Endothelial cell (in vitro differentiated cells): Measurements from ENCODE around the gene FN3KRP. TPM values are rescaled to one million over a fixed set of nuclear protein-coding genes. Genes with fewer than 3 reads are reported as not detected.

Experiments
- DNase-seq: peaks from one replicate; pipeline ENCODE4 v3.0.0; 2021; ENCODE audit warnings: low spot score
- H3K27ac Mint-ChIP-seq: one replicate; pipeline ENCODE4 v1.8.0; 2021; ENCODE audit warnings: mixed read lengths, inconsistent platforms; ENCODE audit not compliant: unreplicated experiment
- H3K27me3 Mint-ChIP-seq: one replicate; pipeline ENCODE4 v1.8.0; 2021; ENCODE audit warnings: mild to moderate bottlenecking, moderate library complexity, mixed read lengths, inconsistent platforms; ENCODE audit not compliant: unreplicated experiment
- H3K36me3 Mint-ChIP-seq: one replicate; pipeline ENCODE4 v1.8.0; 2021; ENCODE audit warnings: mild to moderate bottlenecking, low read depth, mixed read lengths, inconsistent platforms; ENCODE audit not compliant: unreplicated experiment
- H3K4me1 Mint-ChIP-seq: one replicate; pipeline ENCODE4 v1.8.0; 2021; ENCODE audit warnings: mild to moderate bottlenecking, mixed read lengths, inconsistent platforms; ENCODE audit not compliant: unreplicated experiment
- H3K4me3 Mint-ChIP-seq: one replicate; pipeline ENCODE4 v1.8.0; 2021; ENCODE audit warnings: mild to moderate bottlenecking, mixed read lengths, inconsistent platforms; ENCODE audit not compliant: unreplicated experiment
- H3K9me3 Mint-ChIP-seq: one replicate; pipeline ENCODE4 v1.8.0; 2021; ENCODE audit warnings: mixed read lengths, inconsistent platforms; ENCODE audit not compliant: unreplicated experiment
- total RNA-seq: library from RNA; stranded (reverse); fragmentation: NEBNext Ultra II Directional; extraction: Animal tissue kit (Norgen Biotek cat#: 25700); gene quantifications from one replicate; pipeline ENCODE4 v1.2.1, GENCODE V29; 2021; ENCODE audit not compliant: unreplicated experiment
- TF ChIP-seq, protein P1 (sequence below): fragments of 200-600 bp; sonication (generic); IDR thresholded peaks from one replicate; pipeline ENCODE4 v1.5.0; 2021; ENCODE audit warnings: antibody characterized with exemption; ENCODE audit not compliant: unreplicated experiment

Gene FN3KRP
- total RNA-seq, 1 donor from 2014 or later = 27.9 TPM

- Mint-ChIP-seq H3K9me3 (no peaks in the 10 kb centered on the region), H3K36me3 (no peaks in the 10 kb centered on the region), H3K27me3 (peaks cover 8% of the 10 kb centered on the region), H3K4me3 (peak overlapping the region; percentile 84), H3K4me1 (peaks cover 4% of the 10 kb centered on the region), H3K27ac (no peak overlapping the region)
- DNase-seq = no peak
- TF ChIP-seq, protein P1, sequence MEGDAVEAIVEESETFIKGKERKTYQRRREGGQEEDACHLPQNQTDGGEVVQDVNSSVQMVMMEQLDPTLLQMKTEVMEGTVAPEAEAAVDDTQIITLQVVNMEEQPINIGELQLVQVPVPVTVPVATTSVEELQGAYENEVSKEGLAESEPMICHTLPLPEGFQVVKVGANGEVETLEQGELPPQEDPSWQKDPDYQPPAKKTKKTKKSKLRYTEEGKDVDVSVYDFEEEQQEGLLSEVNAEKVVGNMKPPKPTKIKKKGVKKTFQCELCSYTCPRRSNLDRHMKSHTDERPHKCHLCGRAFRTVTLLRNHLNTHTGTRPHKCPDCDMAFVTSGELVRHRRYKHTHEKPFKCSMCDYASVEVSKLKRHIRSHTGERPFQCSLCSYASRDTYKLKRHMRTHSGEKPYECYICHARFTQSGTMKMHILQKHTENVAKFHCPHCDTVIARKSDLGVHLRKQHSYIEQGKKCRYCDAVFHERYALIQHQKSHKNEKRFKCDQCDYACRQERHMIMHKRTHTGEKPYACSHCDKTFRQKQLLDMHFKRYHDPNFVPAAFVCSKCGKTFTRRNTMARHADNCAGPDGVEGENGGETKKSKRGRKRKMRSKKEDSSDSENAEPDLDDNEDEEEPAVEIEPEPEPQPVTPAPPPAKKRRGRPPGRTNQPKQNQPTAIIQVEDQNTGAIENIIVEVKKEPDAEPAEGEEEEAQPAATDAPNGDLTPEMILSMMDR = no peak
These were observed 33.9 kb downstream of the FN3KRP start for GRCh38 chr17:82750241-82750908.

GRCh38 chr17:82751171-82751570 lies 34.7 kb downstream of the FN3KRP start:
- Mint-ChIP-seq H3K9me3 (no peaks in the 10 kb centered on the region), H3K27ac (no peak overlapping the region), H3K27me3 (peaks cover 11% of the 10 kb centered on the region), H3K36me3 (no peaks in the 10 kb centered on the region), H3K4me3 (no peak overlapping the region), H3K4me1 (peaks cover 4% of the 10 kb centered on the region)
- TF ChIP-seq, protein P1 = no peak
- no peak for DNase-seq

DNA sequence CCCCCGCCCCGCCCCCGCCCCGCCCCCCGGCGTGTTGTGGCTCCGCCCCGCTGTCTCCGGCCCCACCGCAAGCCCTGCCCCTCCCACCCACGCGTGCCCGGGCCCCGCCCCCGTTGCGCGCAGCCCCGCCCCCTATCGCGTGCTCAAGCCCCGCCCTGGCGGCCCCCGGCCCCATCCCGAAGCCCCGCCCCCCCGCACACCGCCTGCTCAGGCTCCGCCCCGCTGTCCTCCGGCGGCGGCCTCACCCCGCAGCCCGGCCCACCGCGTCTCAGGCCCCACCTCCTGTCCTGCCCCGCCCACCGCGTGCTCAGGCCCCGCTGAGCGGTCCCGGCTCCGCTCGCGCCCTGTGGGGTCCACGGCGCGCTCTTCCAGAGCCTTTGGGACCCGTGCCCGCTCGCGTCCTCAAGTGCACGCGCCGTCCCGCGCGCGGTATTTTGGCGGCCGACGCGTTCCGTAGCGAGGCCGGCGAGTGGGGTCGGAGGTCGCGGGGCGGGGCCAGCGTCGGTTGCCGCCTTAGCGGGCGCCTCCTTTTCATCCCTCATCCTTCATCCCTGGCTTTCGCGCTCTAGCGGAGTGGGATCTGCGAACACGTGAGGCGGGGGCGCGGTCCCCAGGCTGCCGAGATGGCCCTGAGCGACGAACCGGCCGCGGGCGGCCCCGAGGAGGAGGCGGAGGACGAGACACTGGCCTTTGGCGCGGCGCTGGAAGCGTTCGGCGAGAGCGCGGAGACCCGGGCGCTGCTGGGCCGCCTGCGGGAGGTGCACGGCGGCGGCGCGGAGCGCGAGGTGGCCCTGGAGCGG lies 35.3 kb downstream of the FN3KRP start, which contains the start of gene TBCD:
Gene TBCD (plus strand): TSS at position 495 of the 800 bp plus-strand sequence. CDS start 129 bp downstream, at position 624.
- DNase-seq = peak; percentile 92
- Mint-ChIP-seq H3K27ac (no peak within 1 kb of the TSS), H3K4me1 (peaks cover 4% of the 10 kb centered on the region), H3K4me3 (peak within 1 kb of the TSS; percentile 94), H3K9me3 (no peaks in the 10 kb centered on the region), H3K27me3 (peaks cover 11% of the 10 kb centered on the region), H3K36me3 (no peaks in the 10 kb centered on the region)
- TF ChIP-seq, protein P1 = no peak

- no peaks in the 10 kb centered on the region for H3K9me3 Mint-ChIP-seq
- H3K36me3 Mint-ChIP-seq = no peaks in the 10 kb centered on the region
These were observed 36.1 kb downstream of the FN3KRP start for GRCh38 chr17:82752371-82753200.

More at GRCh38 chr17:82752371-82753200, 36.1 kb downstream of the FN3KRP start:
- peaks cover 11% of the 10 kb centered on the region for H3K27me3 Mint-ChIP-seq
- peaks cover 4% of the 10 kb centered on the region for H3K4me1 Mint-ChIP-seq
- H3K27ac Mint-ChIP-seq = no peak overlapping the region
- H3K4me3 Mint-ChIP-seq = peak overlapping the region; percentile 94
- TF ChIP-seq, protein P1 = no peak
- DNase-seq = peak; percentile 28
